MM.1S (cell line): ENCODE measurements around the gene DCDC2.
A peak's percentile ranks its signal among the peaks of the same experiment; 100 is the strongest.

Experiments
- DNase-seq: peaks from one replicate; pipeline ENCODE4 v3.0.0-alpha.2; 2015
- H2AFZ ChIP-seq: fragments of 300-600 bp; sonication (generic); 2 replicates; pipeline ENCODE4 v1.6.0; 2016; ENCODE audit warnings: antibody characterized with exemption, low read length
- H3F3A ChIP-seq: fragments of 300-600 bp; sonication (generic); 2 replicates; pipeline ENCODE4 v1.6.1; 2016; ENCODE audit warnings: mild to moderate bottlenecking, antibody characterized with exemption, low read length, moderate library complexity, mixed read lengths; ENCODE audit not compliant: insufficient read depth
- H3K27ac ChIP-seq: fragments of 300-600 bp; sonication (generic); 2 replicates; pipeline ENCODE4 v1.5.1; 2016; ENCODE audit warnings: mild to moderate bottlenecking, low read length
- H3K27me3 ChIP-seq: fragments of 300-600 bp; sonication (generic); replicated peaks from 2 replicates; pipeline ENCODE4 v1.6.0; 2016; ENCODE audit warnings: low read length; ENCODE audit not compliant: insufficient read depth
- H3K36me3 ChIP-seq: fragments of 300-600 bp; sonication (generic); replicated peaks from 2 replicates; pipeline ENCODE4 v1.6.1; 2016; ENCODE audit warnings: mild to moderate bottlenecking, low read length, mixed read lengths; ENCODE audit not compliant: insufficient read depth
- H3K4me1 ChIP-seq: fragments of 300-600 bp; sonication (generic); 2 replicates; pipeline ENCODE4 v1.6.1; 2016; ENCODE audit warnings: low read length, mixed read lengths
- H3K4me2 ChIP-seq: fragments of 300-600 bp; sonication (generic); 2 replicates; pipeline ENCODE4 v1.6.0; 2016; ENCODE audit warnings: low read depth, low read length
- H3K4me3 ChIP-seq: fragments of 300-600 bp; sonication (generic); 2 replicates; pipeline ENCODE4 v1.5.1; 2016; ENCODE audit warnings: low read length, mixed read lengths
- H3K79me2 ChIP-seq: fragments of 300-600 bp; sonication (generic); 2 replicates; pipeline ENCODE4 v1.6.1; 2016; ENCODE audit warnings: mixed run types, low read length, mixed read lengths
- H3K9ac ChIP-seq: fragments of 300-600 bp; sonication (generic); 2 replicates; pipeline ENCODE4 v1.6.1; 2016; ENCODE audit warnings: low read length, mixed read lengths
- H3K9me2 ChIP-seq: fragments of 300-600 bp; sonication (generic); replicated peaks from 2 replicates; pipeline ENCODE4 v1.6.1; 2016; ENCODE audit warnings: mild to moderate bottlenecking, low read length, mixed read lengths; ENCODE audit not compliant: insufficient read depth
- H3K9me3 ChIP-seq: fragments of 300-600 bp; sonication (generic); replicated peaks from 2 replicates; pipeline ENCODE4 v1.6.1; 2016; ENCODE audit warnings: mild to moderate bottlenecking, low read length, mixed read lengths; ENCODE audit not compliant: insufficient read depth
- H4K20me1 ChIP-seq: fragments of 300-600 bp; sonication (generic); 2 replicates; pipeline ENCODE4 v1.6.1; 2016; ENCODE audit warnings: mild to moderate bottlenecking, low read length, moderate library complexity, mixed read lengths; ENCODE audit not compliant: insufficient read depth
- EZH2 ChIP-seq: fragments of 300-600 bp; sonication (generic); optimal IDR thresholded peaks from 2 replicates; pipeline ENCODE3; 2017; ENCODE audit warnings: low read depth, mild to moderate bottlenecking, antibody characterized with exemption, low read length, mixed read lengths
- EZH2phosphoT487 ChIP-seq: fragments of 300-600 bp; sonication (generic); IDR thresholded peaks from 2 replicates; pipeline ENCODE4 v1.6.1; 2018; ENCODE audit warnings: antibody characterized with exemption, low read length
- TF ChIP-seq, protein P1 (sequence below): fragments of 300-600 bp; sonication (generic); IDR thresholded peaks from 2 replicates; pipeline ENCODE4 v1.5.1; 2016; ENCODE audit warnings: antibody characterized with exemption, low read length, mixed read lengths

DCDC2 gene

GRCh38 chr6:24287239-24287638 is 70.6 kb downstream of the DCDC2 start:
- no peak for DNase-seq
- H3K36me3 ChIP-seq = no peaks in the 10 kb centered on the region
- H3K9ac ChIP-seq = no peak overlapping the region
- H3K79me2 ChIP-seq = no peaks in the 10 kb centered on the region
- no peaks in the 10 kb centered on the region for H4K20me1 ChIP-seq
- H3K9me2 ChIP-seq = no peaks in the 10 kb centered on the region
- no peak overlapping the region for H3K27ac ChIP-seq
- H3K27me3 ChIP-seq = no peaks in the 10 kb centered on the region
- no peaks in the 10 kb centered on the region for H3K9me3 ChIP-seq
- H3K4me1 ChIP-seq = peaks cover 14% of the 10 kb centered on the region
- no peaks in the 10 kb centered on the region for H3F3A ChIP-seq
- no peak overlapping the region for H2AFZ ChIP-seq
- no peak overlapping the region for H3K4me3 ChIP-seq
- no peak for TF ChIP-seq EZH2
- TF ChIP-seq, protein P1, sequence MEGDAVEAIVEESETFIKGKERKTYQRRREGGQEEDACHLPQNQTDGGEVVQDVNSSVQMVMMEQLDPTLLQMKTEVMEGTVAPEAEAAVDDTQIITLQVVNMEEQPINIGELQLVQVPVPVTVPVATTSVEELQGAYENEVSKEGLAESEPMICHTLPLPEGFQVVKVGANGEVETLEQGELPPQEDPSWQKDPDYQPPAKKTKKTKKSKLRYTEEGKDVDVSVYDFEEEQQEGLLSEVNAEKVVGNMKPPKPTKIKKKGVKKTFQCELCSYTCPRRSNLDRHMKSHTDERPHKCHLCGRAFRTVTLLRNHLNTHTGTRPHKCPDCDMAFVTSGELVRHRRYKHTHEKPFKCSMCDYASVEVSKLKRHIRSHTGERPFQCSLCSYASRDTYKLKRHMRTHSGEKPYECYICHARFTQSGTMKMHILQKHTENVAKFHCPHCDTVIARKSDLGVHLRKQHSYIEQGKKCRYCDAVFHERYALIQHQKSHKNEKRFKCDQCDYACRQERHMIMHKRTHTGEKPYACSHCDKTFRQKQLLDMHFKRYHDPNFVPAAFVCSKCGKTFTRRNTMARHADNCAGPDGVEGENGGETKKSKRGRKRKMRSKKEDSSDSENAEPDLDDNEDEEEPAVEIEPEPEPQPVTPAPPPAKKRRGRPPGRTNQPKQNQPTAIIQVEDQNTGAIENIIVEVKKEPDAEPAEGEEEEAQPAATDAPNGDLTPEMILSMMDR = no peak
- H3K4me2 ChIP-seq = no peak overlapping the region

- DNase-seq = no peak
- TF ChIP-seq EZH2 = no peak
- no peak for TF ChIP-seq EZH2phosphoT487
- TF ChIP-seq, protein P1 = no peak
- no peak overlapping the region; the same call in 1 of the 2 replicates for H2AFZ ChIP-seq
- H3K4me2 ChIP-seq = peak overlapping the region; percentile 37; the same call in 1 of the 2 replicates
- H3K4me3 ChIP-seq = no peak overlapping the region
- no peaks in the 10 kb centered on the region for H3K27me3 ChIP-seq
- no peak overlapping the region for H3K9ac ChIP-seq
- peaks cover 14% of the 10 kb centered on the region for H3K4me1 ChIP-seq
- H3K9me3 ChIP-seq = no peaks in the 10 kb centered on the region
- no peaks in the 10 kb centered on the region for H3F3A ChIP-seq
- H4K20me1 ChIP-seq = no peaks in the 10 kb centered on the region
- no peak overlapping the region for H3K27ac ChIP-seq
- H3K79me2 ChIP-seq = no peaks in the 10 kb centered on the region
- H3K36me3 ChIP-seq = no peaks in the 10 kb centered on the region
- H3K9me2 ChIP-seq = no peaks in the 10 kb centered on the region
Measured at GRCh38 chr6:24284006-24284405, 73.9 kb downstream of the DCDC2 start.

DNA sequence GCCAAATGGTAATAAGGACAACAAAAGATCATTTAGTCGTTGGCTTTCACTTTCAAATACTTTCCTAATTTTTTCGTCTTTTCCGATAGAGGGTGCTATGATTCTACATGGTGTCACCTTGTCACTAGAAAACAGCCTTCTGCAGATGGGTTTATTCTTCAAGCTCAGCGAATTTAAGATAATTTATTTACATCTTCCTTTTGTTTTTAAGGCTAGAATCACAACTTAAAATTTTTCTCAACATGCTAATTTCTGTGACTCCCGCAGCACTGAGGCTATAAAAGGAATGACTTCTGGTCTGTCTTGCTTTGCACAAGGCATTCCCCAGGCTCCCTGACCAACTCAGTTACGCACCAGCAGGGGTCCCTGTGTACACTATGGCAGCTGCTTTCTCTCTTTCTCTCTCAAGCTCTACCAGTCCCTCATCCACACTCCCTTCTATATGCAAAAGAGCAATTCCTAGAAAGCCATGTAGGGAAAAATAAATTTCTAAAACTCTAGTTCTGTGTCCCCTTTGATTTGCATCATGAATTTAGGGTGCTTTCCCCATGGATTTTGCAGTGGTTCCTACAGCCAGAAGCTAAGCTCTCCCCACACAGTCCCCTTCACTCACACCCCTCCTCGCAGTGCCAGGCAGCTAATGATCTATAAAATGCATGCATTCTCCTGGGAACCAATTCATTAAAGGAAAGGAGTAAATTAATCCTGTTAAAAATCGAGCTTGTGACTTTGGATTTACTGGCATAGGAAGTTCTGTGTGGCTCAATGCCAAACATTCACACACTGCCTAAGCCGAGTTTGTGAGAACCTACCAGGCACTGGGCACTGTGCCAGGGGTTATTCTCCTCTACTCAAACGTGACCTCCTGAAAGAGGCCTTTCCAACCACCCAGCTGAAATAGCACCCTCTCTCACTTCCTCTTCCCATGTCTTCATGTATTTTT is 74.5 kb downstream of the DCDC2 start:
- H3K4me3 ChIP-seq = peak overlapping the region; percentile 4; the same call in 1 of the 2 replicates
- H3K9me3 ChIP-seq = no peaks in the 10 kb centered on the region
- no peak overlapping the region for H3K9ac ChIP-seq
- H3K27me3 ChIP-seq = no peaks in the 10 kb centered on the region
- no peaks in the 10 kb centered on the region for H3K79me2 ChIP-seq
- H3F3A ChIP-seq = no peaks in the 10 kb centered on the region
- no peak overlapping the region; the same call in none of the 2 replicates for H2AFZ ChIP-seq
- peak overlapping the region; percentile 37 for H3K4me2 ChIP-seq
- TF ChIP-seq EZH2phosphoT487 = no peak
- TF ChIP-seq, protein P1 = peak; percentile 73
- H4K20me1 ChIP-seq = no peaks in the 10 kb centered on the region
- no peaks in the 10 kb centered on the region for H3K9me2 ChIP-seq
- no peaks in the 10 kb centered on the region for H3K36me3 ChIP-seq
- peak; percentile 66 for DNase-seq
- H3K27ac ChIP-seq = no peak overlapping the region
- peaks cover 14% of the 10 kb centered on the region for H3K4me1 ChIP-seq
